GM21367 (cell line): ENCODE results near the gene GPR162.
"Not testable (repeated sequence)": the region's sequence is repeated elsewhere in the genome, so short reads cannot be mapped to it uniquely, and the experiment has no call there.

Source experiments
- ATAC-seq: cut with Tn5 transposase; IDR thresholded peaks from one replicate; pipeline ENCODE4 v1.9.1; 2021; ENCODE audit not compliant: unreplicated experiment

The GPR162 gene

DNA sequence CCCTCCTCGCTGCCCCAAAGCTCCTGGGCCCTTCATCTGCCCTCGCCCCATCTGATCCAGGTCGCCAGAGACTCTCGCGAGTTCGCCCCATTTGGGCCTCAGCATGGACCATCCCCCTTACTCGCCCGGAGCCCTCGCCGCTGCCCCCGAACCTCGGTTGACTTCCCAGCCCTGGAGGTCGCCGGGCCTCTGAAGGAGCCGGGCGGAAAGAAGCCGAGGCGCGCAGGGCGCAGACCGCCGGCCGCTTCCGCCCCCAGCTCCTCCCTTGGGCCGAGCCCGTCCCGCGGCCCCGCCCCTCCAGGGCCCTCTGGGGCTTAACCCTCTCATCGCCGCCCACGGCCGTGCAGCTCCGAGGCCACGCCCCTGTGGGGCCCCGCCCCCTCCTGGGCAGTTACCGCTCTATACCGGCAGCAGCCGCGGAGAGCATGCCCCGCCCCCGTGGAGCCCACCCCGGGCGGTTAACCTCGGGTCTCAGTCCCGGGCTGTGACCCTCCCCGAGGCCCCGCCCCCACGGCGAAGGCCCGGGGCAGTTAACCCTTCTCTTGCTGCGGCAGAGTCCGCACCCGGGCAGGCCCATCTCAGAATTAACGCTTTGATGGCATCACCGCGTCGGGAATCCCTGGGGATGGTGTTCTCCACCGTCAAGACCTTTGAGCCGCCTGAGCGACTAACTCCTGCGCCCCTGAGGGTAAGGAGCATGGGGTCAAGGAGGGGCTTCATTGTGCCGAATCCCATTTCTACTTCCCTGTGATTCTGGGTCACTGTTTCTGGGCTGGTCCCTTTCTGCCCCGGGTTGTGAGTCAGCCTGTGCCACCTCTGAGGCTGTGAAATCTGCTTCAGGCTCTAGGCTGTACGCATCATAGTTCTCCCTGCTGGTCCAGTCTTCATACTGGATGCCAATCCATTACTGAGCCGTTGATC is 51.7 kb downstream of the GPR162 start, which contains the start of gene SPSB2:
Gene SPSB2 (minus strand): TSS at position 210 of the 921 bp plus-strand sequence. CDS start 402 bp downstream, outside the sequence.
- peak; percentile 61 for ATAC-seq

DNA sequence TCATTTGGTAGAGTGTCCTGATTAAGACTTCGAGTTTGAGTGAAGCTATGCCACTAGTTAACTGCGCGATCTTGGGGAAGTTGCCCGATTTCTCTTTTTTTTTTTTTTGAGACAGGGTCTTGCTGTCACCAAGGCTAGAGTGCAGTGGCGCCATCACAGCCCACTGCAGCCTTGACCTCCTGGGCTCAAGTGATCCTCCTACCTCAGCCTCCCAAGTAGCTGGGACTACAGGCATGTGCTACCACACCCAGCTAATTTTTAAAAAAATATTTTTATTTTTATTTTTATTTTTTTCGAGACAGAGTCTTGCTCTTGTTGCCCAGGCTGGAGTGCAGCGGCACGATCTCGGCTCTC is 52.4 kb downstream of the GPR162 start:
- ATAC-seq: not testable (repeated sequence)
